ENCODE data around the gene TBC1D9. TPM values are rescaled to one million over a fixed set of nuclear protein-coding genes. Genes with fewer than 3 reads are reported as not detected.

The TBC1D9 gene
- total RNA-seq, 3 donors from 2014 or later, result 28.3 to 195 (median 152) TPM

GRCh38 chr4:140615451-140615850 lies 140.7 kb downstream of the TBC1D9 start:
- Histone ChIP-seq H3K9me3 (no peaks in the 10 kb centered on the region), H3K27me3 (no peaks in the 10 kb centered on the region), H3K27ac (no peak overlapping the region), H3K36me3 (no peaks in the 10 kb centered on the region), H3K4me1 (no peaks in the 10 kb centered on the region), H3K4me3 (no peak overlapping the region)
- intact Hi-C loops (cut with DNase I; ENCODE audit: low total_unique reads), result no loop called here
- no peak for DNase-seq (ENCODE audit: low spot score in 2 of 2)
- TF ChIP-seq POLR2A (IDR thresholded peaks at IDR 0.05), result no peak
- TF ChIP-seq POLR2AphosphoS5 (IDR thresholded peaks at IDR 0.05), result no peak
- TF ChIP-seq CTCF (IDR thresholded peaks at IDR 0.05), result no peak

GRCh38 chr4:140612357-140612756 lies 143.8 kb downstream of the TBC1D9 start:
- intact Hi-C loops (cut with DNase I; ENCODE audit: low total_unique reads), result no loop called here

GRCh38 chr4:140611854-140612253 lies 144.3 kb downstream of the TBC1D9 start:
- Histone ChIP-seq H3K27ac (no peak overlapping the region), H3K4me3 (no peak overlapping the region), H3K4me1 (no peaks in the 10 kb centered on the region), H3K27me3 (no peaks in the 10 kb centered on the region), H3K9me3 (no peaks in the 10 kb centered on the region), H3K36me3 (no peaks in the 10 kb centered on the region)
- no peak for DNase-seq (ENCODE audit: low spot score in 2 of 2)
- TF ChIP-seq CTCF (IDR thresholded peaks at IDR 0.05) (no peak), POLR2A (IDR thresholded peaks at IDR 0.05) (no peak), POLR2AphosphoS5 (IDR thresholded peaks at IDR 0.05) (no peak)
- intact Hi-C loops (cut with DNase I; ENCODE audit: low total_unique reads), result no loop called here

More at GRCh38 chr4:140612357-140612756, 143.8 kb downstream of the TBC1D9 start:
- H3K27ac ChIP-seq, result no peak overlapping the region
- no peaks in the 10 kb centered on the region for H3K4me1 ChIP-seq
- no peaks in the 10 kb centered on the region for H3K36me3 ChIP-seq
- TF ChIP-seq POLR2AphosphoS5 (IDR thresholded peaks at IDR 0.05) (no peak), POLR2A (IDR thresholded peaks at IDR 0.05) (no peak), CTCF (IDR thresholded peaks at IDR 0.05) (no peak)
- no peaks in the 10 kb centered on the region for H3K9me3 ChIP-seq
- no peak for DNase-seq (ENCODE audit: low spot score in 2 of 2)
- no peaks in the 10 kb centered on the region for H3K27me3 ChIP-seq
- H3K4me3 ChIP-seq, result no peak overlapping the region

GRCh38 chr4:140609548-140610425 lies 146.4 kb downstream of the TBC1D9 start:
- H3K4me1 ChIP-seq, result no peaks in the 10 kb centered on the region
- H3K36me3 ChIP-seq, result no peaks in the 10 kb centered on the region
- H3K4me3 ChIP-seq, result no peak overlapping the region
- no peak for DNase-seq (ENCODE audit: low spot score in 2 of 2)
- intact Hi-C loops (cut with DNase I; ENCODE audit: low total_unique reads), result no loop called here
- TF ChIP-seq CTCF (IDR thresholded peaks at IDR 0.05) (peak; percentile 16 to 64 (median 52)), POLR2AphosphoS5 (IDR thresholded peaks at IDR 0.05) (no peak)
- no peak overlapping the region for H3K27ac ChIP-seq
- no peaks in the 10 kb centered on the region for H3K27me3 ChIP-seq
- no peaks in the 10 kb centered on the region for H3K9me3 ChIP-seq

- no peak overlapping the region for H3K4me3 ChIP-seq
- DNase-seq (ENCODE audit: low spot score in 2 of 2), result no peak
- TF ChIP-seq CTCF (IDR thresholded peaks at IDR 0.05) (no peak), POLR2AphosphoS5 (IDR thresholded peaks at IDR 0.05) (no peak), POLR2A (IDR thresholded peaks at IDR 0.05) (no peak)
- H3K27me3 ChIP-seq, result no peaks in the 10 kb centered on the region
- intact Hi-C loops (cut with DNase I; ENCODE audit: low total_unique reads), result no loop called here
- no peaks in the 10 kb centered on the region for H3K4me1 ChIP-seq
- no peaks in the 10 kb centered on the region for H3K36me3 ChIP-seq
- H3K27ac ChIP-seq, result no peak overlapping the region
- H3K9me3 ChIP-seq, result no peaks in the 10 kb centered on the region
These were observed 148.3 kb downstream of the TBC1D9 start for GRCh38 chr4:140607852-140608251.
